Head of caudate nucleus (tissue), 42 donors: ENCODE measurements around the gene CFAP65.

ENCODE experiments used
- DNase-seq, 42 donors: peaks; one replicate each; pipeline versions ENCODE4 v3.0.0 to v3.0.0-alpha.2; 2020 to 2021; ENCODE audit warnings: mixed read lengths in 7 of 42
- intact Hi-C: fragments of 100-400 bp; cut with DNase I; formaldehyde crosslinking; loops from one replicate; pipeline ENCODE4 v1.15.0; 2022

Gene CFAP65

GRCh38 chr2:218985325-218986091, 55.8 kb downstream of the CFAP65 start:
- peak in 6 of 42 donors; percentile 25 to 47 (median 30) for DNase-seq
- intact Hi-C loops: no loop called here

GRCh38 chr2:218985021-218985324, 56.3 kb downstream of the CFAP65 start, which contains the start of gene FEV:
Gene FEV (minus strand): TSS chr2:218985184. CDS start chr2:218985075, 109 bp downstream.
- intact Hi-C loops: no loop called here
- no peak for DNase-seq

- intact Hi-C loops: no loop called here
- peak in 1 of 42 donors; percentile 18 for DNase-seq
These were observed 56.9 kb downstream of the CFAP65 start for GRCh38 chr2:218984239-218985020.

GRCh38 chr2:218983934-218984238, 57.4 kb downstream of the CFAP65 start:
- no peak for DNase-seq
- intact Hi-C loops: no loop called here

- intact Hi-C loops: no loop called here
- no peak for DNase-seq
These were observed 57.9 kb downstream of the CFAP65 start for GRCh38 chr2:218983263-218983933.

GRCh38 chr2:218982586-218983262, 58.6 kb downstream of the CFAP65 start:
- intact Hi-C loops: no loop called here
- DNase-seq: no peak

- intact Hi-C loops: no loop called here
- DNase-seq: peak in 37 of 42 donors; percentile 42 to 90 (median 70)
These were observed 59.3 kb downstream of the CFAP65 start for GRCh38 chr2:218981881-218982585.

- intact Hi-C loops: no loop called here
- DNase-seq: peak in 1 of 42 donors; percentile 39
These were observed 59.9 kb downstream of the CFAP65 start for GRCh38 chr2:218981390-218981880.

GRCh38 chr2:218980735-218981389, 60.5 kb downstream of the CFAP65 start:
- intact Hi-C loops: no loop called here

GRCh38 chr2:218979846-218980734, 61.2 kb downstream of the CFAP65 start:
- intact Hi-C loops: no loop called here
- peak; percentile 72 to 93 (median 87) for DNase-seq

More at GRCh38 chr2:218980735-218981389, 60.5 kb downstream of the CFAP65 start:
- DNase-seq: peak in 8 of 42 donors; percentile 19 to 53 (median 35)

GRCh38 chr2:218975060-218975777, 66.1 kb downstream of the CFAP65 start:
- intact Hi-C loops: no loop called here
- DNase-seq: no peak

- DNase-seq: no peak
- intact Hi-C loops: no loop called here
These were observed 70.4 kb downstream of the CFAP65 start for GRCh38 chr2:218970894-218971293.

GRCh38 chr2:218964041-218964771, 77.1 kb downstream of the CFAP65 start:
- intact Hi-C loops: no loop called here
- peak in 10 of 42 donors; percentile 27 to 68 (median 52) for DNase-seq

GRCh38 chr2:218963601-218964000, 77.7 kb downstream of the CFAP65 start:
- intact Hi-C loops: no loop called here

GRCh38 chr2:218962859-218963492, 78.3 kb downstream of the CFAP65 start:
- peak; percentile 37 to 92 (median 79) for DNase-seq
- intact Hi-C loops: no loop called here

More at GRCh38 chr2:218963601-218964000, 77.7 kb downstream of the CFAP65 start:
- no peak for DNase-seq
